ENCODE results near the gene TMEM109.
"Not testable (repeated sequence)": the region's sequence is repeated elsewhere in the genome, so short reads cannot be mapped to it uniquely, and the experiment has no call there.

The TMEM109 gene

GRCh38 chr11:60879104-60879503, 34.9 kb upstream of the TMEM109 start:
- no peak for DNase-seq

- DNase-seq = no peak
Observed at GRCh38 chr11:60879971-60880588, 33.9 kb upstream of the TMEM109 start.

GRCh38 chr11:60880643-60881282, 33.2 kb upstream of the TMEM109 start:
- no peak for DNase-seq

- peak; percentile 37 to 42 for DNase-seq
Observed at GRCh38 chr11:60887556-60887955, 26.4 kb upstream of the TMEM109 start.

GRCh38 chr11:60889869-60890311, 24.1 kb upstream of the TMEM109 start:
- DNase-seq = no peak

- DNase-seq = no peak
Observed at GRCh38 chr11:60890696-60891095, 23.3 kb upstream of the TMEM109 start.

GRCh38 chr11:60891103-60891741, 22.7 kb upstream of the TMEM109 start:
- no peak for DNase-seq

- no peak for DNase-seq
Observed at GRCh38 chr11:60895687-60896086, 18.3 kb upstream of the TMEM109 start.

- DNase-seq = no peak
Observed at GRCh38 chr11:60897496-60897895, 16.5 kb upstream of the TMEM109 start.

GRCh38 chr11:60899046-60899936, 14.7 kb upstream of the TMEM109 start:
- peak; percentile 40 to 56 for DNase-seq

- DNase-seq = no peak
Observed at GRCh38 chr11:60899977-60900376, 14.0 kb upstream of the TMEM109 start.

GRCh38 chr11:60900673-60901404, 13.1 kb upstream of the TMEM109 start:
- DNase-seq = no peak

- DNase-seq = no peak
Observed at GRCh38 chr11:60902625-60903024, 11.3 kb upstream of the TMEM109 start.

GRCh38 chr11:60905047-60905446, 8.9 kb upstream of the TMEM109 start:
- no peak for DNase-seq

- no peak for DNase-seq
Observed at GRCh38 chr11:60905551-60906113, 8.3 kb upstream of the TMEM109 start.

- DNase-seq = peak; percentile 98 to 99
Observed at GRCh38 chr11:60906132-60906972, 7.6 kb upstream of the TMEM109 start, which contains the start of gene PRPF19. PRPF19 (minus strand) TSS chr11:60906585; CDS start chr11:60906382, 203 bp downstream.

- DNase-seq = no peak
Observed at GRCh38 chr11:60908803-60909202, 5.2 kb upstream of the TMEM109 start.

GRCh38 chr11:60909680-60910280, 4.2 kb upstream of the TMEM109 start:
- not testable (repeated sequence) for DNase-seq

- DNase-seq = peak in 1 of 2 donors; percentile 68
Observed at GRCh38 chr11:60910281-60910687, 3.7 kb upstream of the TMEM109 start.

GRCh38 chr11:60910711-60911380, 3.1 kb upstream of the TMEM109 start:
- DNase-seq = no peak

All from CD4-positive, alpha-beta T cell treated with Interleukin-1 beta for 1 hour (primary cell).